ENCODE measurements around the gene TRIML2.

GRCh38 chr4:188107931-188108843 lies 1.2 kb downstream of the TRIML2 start:
- TF ChIP-seq PBX3 (IDR thresholded peaks at IDR 0.05; ENCODE audit: insufficient replicate concordance, low read depth, low read length) (no peak), POLR2AphosphoS5 (IDR thresholded peaks at IDR 0.05; ENCODE audit: low read length) (no peak), MLLT1 (IDR thresholded peaks at IDR 0.05) (no peak), E2F4 (IDR thresholded peaks at IDR 0.05; ENCODE audit: low read depth, low read length) (no peak), RCOR1 (conservative IDR thresholded peaks at IDR 0.05; ENCODE audit: low read depth, low read length) (no peak), EZH2 (IDR thresholded peaks at IDR 0.05; ENCODE audit: borderline replicate concordance, control insufficient read depth, low read depth, low read length) (no peak), KAT2A (conservative IDR thresholded peaks at IDR 0.05; ENCODE audit: control insufficient read depth, low read depth, low read length) (no peak), EP300 (IDR thresholded peaks at IDR 0.05; ENCODE audit: borderline replicate concordance in 1 of 2, control insufficient read depth in 1 of 2, low read depth in 2 of 2, low read length in 2 of 2) (no peak), MTA3 (IDR thresholded peaks at IDR 0.05; ENCODE audit: borderline replicate concordance, low read length) (no peak), SMC3 (IDR thresholded peaks at IDR 0.05; ENCODE audit: borderline replicate concordance, low read length) (no peak), SPI1 (IDR thresholded peaks at IDR 0.05; ENCODE audit: borderline replicate concordance, insufficient read depth, low read depth, low read length) (no peak), HDAC2 (IDR thresholded peaks at IDR 0.05) (no peak), RFX5 (IDR thresholded peaks at IDR 0.05; ENCODE audit: low read depth, low read length) (no peak)

Measured in GM12878 (cell line).